Measurements from ENCODE around the gene TRIP6. TPM values are rescaled to one million over a fixed set of nuclear protein-coding genes. Genes with fewer than 3 reads are reported as not detected.

TRIP6 gene
- total RNA-seq, 2 donors from 2014 or later, result 34.9 to 43.6 TPM

- ATAC-seq (peak; percentile 55), DNase-seq (peak; percentile 39 to 56 (median 49))
- peaks cover 45% of the 10 kb centered on the region for H3K4me1 ChIP-seq
- TF ChIP-seq CTCF (IDR thresholded peaks at IDR 0.05), result peak; percentile 62 to 78 (median 69)
- TF ChIP-seq POLR2A (IDR thresholded peaks at IDR 0.05), result no peak
- intact Hi-C loops (cut with DNase I), result no loop called here
- H3K27ac ChIP-seq, result peak overlapping the region in 1 of 4 donors; percentile 26
- H3K9me3 ChIP-seq, result no peaks in the 10 kb centered on the region
- 1 to 3% methylated on average over 10 to 66 of the region's 95 CpGs for WGBS, 2 donors
- H3K27me3 ChIP-seq, result peaks cover 0 to 18% of the 10 kb centered on the region in 2 donors
- H3K4me3 ChIP-seq, result no peak overlapping the region
- H3K36me3 ChIP-seq (replicated peaks in 1 of 2; ENCODE audit: insufficient read depth in 1 of 2, low read depth in 2 of 2), result no peaks in the 10 kb centered on the region
Measured at GRCh38 chr7:100896732-100897608, 29.8 kb downstream of the TRIP6 start.

- ATAC-seq, result peak; percentile 27
- H3K9me3 ChIP-seq, result no peaks in the 10 kb centered on the region
- 46 to 50% methylated on average over 13 of the region's 13 CpGs for WGBS, 2 donors
- H3K4me1 ChIP-seq, result peaks cover 45% of the 10 kb centered on the region
- H3K27ac ChIP-seq, result peak overlapping the region in 1 of 4 donors; percentile 19
- intact Hi-C loops (cut with DNase I), result no loop called here
- H3K27me3 ChIP-seq, result peaks cover 0 to 18% of the 10 kb centered on the region in 2 donors
- TF ChIP-seq POLR2A (IDR thresholded peaks at IDR 0.05), result no peak
- no peak for TF ChIP-seq CTCF (IDR thresholded peaks at IDR 0.05)
- no peaks in the 10 kb centered on the region for H3K36me3 ChIP-seq (replicated peaks in 1 of 2; ENCODE audit: insufficient read depth in 1 of 2, low read depth in 2 of 2)
- no peak overlapping the region for H3K4me3 ChIP-seq
- peak in 2 of 4 donors; percentile 37 to 59 for DNase-seq
Measured at GRCh38 chr7:100897772-100898454, 30.7 kb downstream of the TRIP6 start.

- Histone ChIP-seq H3K4me3 (no peak overlapping the region), H3K27ac (no peak overlapping the region), H3K27me3 (peaks cover 0 to 18% of the 10 kb centered on the region in 2 donors), H3K36me3 (replicated peaks in 1 of 2; ENCODE audit: insufficient read depth in 1 of 2, low read depth in 2 of 2) (no peaks in the 10 kb centered on the region), H3K9me3 (no peaks in the 10 kb centered on the region), H3K4me1 (peaks cover 42% of the 10 kb centered on the region)
- intact Hi-C loops (cut with DNase I), result no loop called here
- ATAC-seq (no peak), DNase-seq (no peak)
- WGBS, 2 donors, result 93 to 97% methylated on average over 4 to 5 of the region's 5 CpGs
- TF ChIP-seq POLR2A (IDR thresholded peaks at IDR 0.05) (no peak), CTCF (IDR thresholded peaks at IDR 0.05) (no peak)
Measured at GRCh38 chr7:100899432-100899831, 32.2 kb downstream of the TRIP6 start.

GRCh38 chr7:100900978-100901377, 33.8 kb downstream of the TRIP6 start:
- Histone ChIP-seq H3K36me3 (replicated peaks in 1 of 2; ENCODE audit: insufficient read depth in 1 of 2, low read depth in 2 of 2) (no peaks in the 10 kb centered on the region), H3K4me3 (no peak overlapping the region), H3K4me1 (peaks cover 29% of the 10 kb centered on the region), H3K27ac (peak overlapping the region in 1 of 4 donors; percentile 5), H3K27me3 (peaks cover 0 to 7% of the 10 kb centered on the region in 2 donors), H3K9me3 (no peaks in the 10 kb centered on the region)
- whole genome bisulfite sequencing, 2 donors, result 55 to 100% methylated on average over 1 to 2 of the region's 2 CpGs
- intact Hi-C loops (cut with DNase I), result no loop called here
- TF ChIP-seq CTCF (IDR thresholded peaks at IDR 0.05), result no peak
- no peak for TF ChIP-seq POLR2A (IDR thresholded peaks at IDR 0.05)
- ATAC-seq (peak; percentile 58), DNase-seq (peak; percentile 57 to 81 (median 72))
